Neural progenitor cell (in vitro differentiated cells): ENCODE results near the gene BSND. TPM values are rescaled to one million over a fixed set of nuclear protein-coding genes. Genes with fewer than 3 reads are reported as not detected.

ENCODE experiments used
- DNase-seq: peaks from one replicate; pipeline ENCODE4 v3.0.0-alpha.2; 2016; ENCODE audit warnings: low spot score
- H2AFZ ChIP-seq: fragments of 200-600 bp; sonication (generic); replicated peaks from 2 replicates; pipeline ENCODE4 v1.6.1; 2016; ENCODE audit warnings: antibody characterized with exemption
- H3F3A ChIP-seq: fragments of 200-600 bp; sonication (generic); 2 replicates; pipeline ENCODE4 v1.6.1; 2016; ENCODE audit warnings: antibody characterized with exemption, low read depth
- H3K27ac ChIP-seq: fragments of 200-600 bp; sonication (generic); 2 replicates; pipeline ENCODE4 v1.5.1; 2016; ENCODE audit warnings: mild to moderate bottlenecking
- H3K27me3 ChIP-seq: fragments of 200-600 bp; sonication (generic); 2 replicates; pipeline ENCODE4 v1.6.1; 2016; ENCODE audit warnings: mild to moderate bottlenecking, moderate library complexity
- H3K36me3 ChIP-seq: fragments of 200-600 bp; sonication (generic); 2 replicates; pipeline ENCODE4 v1.5.1; 2016
- H3K4me1 ChIP-seq: fragments of 200-600 bp; sonication (generic); 2 replicates; pipeline ENCODE4 v1.6.1; 2016; ENCODE audit warnings: mixed run types
- H3K4me2 ChIP-seq: fragments of 200-600 bp; sonication (generic); 2 replicates; pipeline ENCODE4 v1.6.1; 2016
- H3K4me3 ChIP-seq: fragments of 200-600 bp; sonication (generic); 2 replicates; pipeline ENCODE4 v1.5.1; 2016
- H3K79me2 ChIP-seq: fragments of 200-600 bp; sonication (generic); 2 replicates; pipeline ENCODE4 v1.6.1; 2016; ENCODE audit warnings: low read depth
- H3K9ac ChIP-seq: fragments of 200-600 bp; sonication (generic); 2 replicates; pipeline ENCODE4 v1.6.1; 2016
- H3K9me3 ChIP-seq: fragments of 200-600 bp; sonication (generic); 2 replicates; pipeline ENCODE4 v1.5.1; 2016; ENCODE audit warnings: low read depth
- H4K20me1 ChIP-seq: fragments of 200-600 bp; sonication (generic); 2 replicates; pipeline ENCODE4 v1.6.1; 2016; ENCODE audit warnings: low read depth
- H3K27ac Mint-ChIP-seq: 3 replicates; pipeline ENCODE4 v1.8.0; 2021; ENCODE audit warnings: mixed read lengths
- H3K27me3 Mint-ChIP-seq: 2 replicates; pipeline ENCODE4 v1.8.0; 2022; ENCODE audit warnings: low read depth, mild to moderate bottlenecking, inconsistent platforms, moderate library complexity, mixed read lengths; ENCODE audit not compliant: insufficient read depth
- H3K36me3 Mint-ChIP-seq: 3 replicates; pipeline ENCODE4 v1.8.0; 2021; ENCODE audit warnings: mixed read lengths
- H3K4me1 Mint-ChIP-seq: 3 replicates; pipeline ENCODE4 v1.8.0; 2021; ENCODE audit warnings: mixed read lengths
- H3K4me3 Mint-ChIP-seq: 3 replicates; pipeline ENCODE4 v1.8.0; 2021; ENCODE audit warnings: mild to moderate bottlenecking, moderate library complexity, mixed read lengths
- H3K9me3 Mint-ChIP-seq: 3 replicates; pipeline ENCODE4 v1.8.0; 2020; ENCODE audit warnings: mixed read lengths
- CTCF ChIP-seq: fragments of 200-600 bp; sonication (generic); IDR thresholded peaks from 2 replicates; pipeline ENCODE4 v1.5.1; 2017; ENCODE audit warnings: antibody characterized with exemption, mild to moderate bottlenecking
- EZH2 ChIP-seq: fragments of 200-600 bp; sonication (generic); IDR thresholded peaks from 2 replicates; pipeline ENCODE4 v1.6.1; 2017; ENCODE audit warnings: antibody characterized with exemption, mild to moderate bottlenecking, moderate library complexity
- EZH2phosphoT487 ChIP-seq: fragments of 200-600 bp; sonication (generic); IDR thresholded peaks from 2 replicates; pipeline ENCODE4 v1.6.1; 2017; ENCODE audit warnings: antibody characterized with exemption
- total RNA-seq: library from RNA; depleted of rRNA; stranded (reverse); fragments of >200 nt; gene quantifications from 2 replicates; pipeline ENCODE4 v1.2.3, GENCODE V29; 2015; ENCODE audit warnings: low replicate concordance

BSND gene
- total RNA-seq, 1 donor from 2014 or later, result not detected

GRCh38 chr1:54988975-54989374 lies 9.8 kb upstream of the BSND start:
- TF ChIP-seq EZH2, result no peak
- TF ChIP-seq EZH2phosphoT487, result no peak
- no peak for TF ChIP-seq CTCF
- Histone ChIP-seq H3K27ac (no peak overlapping the region), H3K4me3 (no peak overlapping the region), H3K27me3 (no peaks in the 10 kb centered on the region), H3K79me2 (no peaks in the 10 kb centered on the region), H2AFZ (no peak overlapping the region), H3K9me3 (no peaks in the 10 kb centered on the region), H3K9ac (no peak overlapping the region), H3F3A (no peaks in the 10 kb centered on the region), H3K36me3 (no peaks in the 10 kb centered on the region), H3K4me1 (no peaks in the 10 kb centered on the region), H3K4me2 (no peak overlapping the region), H4K20me1 (no peaks in the 10 kb centered on the region)
- DNase-seq, result no peak
- Mint-ChIP-seq H3K4me3 (no peak overlapping the region), H3K27me3 (peaks cover 11% of the 10 kb centered on the region), H3K4me1 (peaks cover 11% of the 10 kb centered on the region), H3K27ac (no peak overlapping the region), H3K36me3 (no peaks in the 10 kb centered on the region), H3K9me3 (no peaks in the 10 kb centered on the region)

- H3K27ac Mint-ChIP-seq, result no peak overlapping the region
- no peaks in the 10 kb centered on the region for H3K36me3 ChIP-seq
- no peaks in the 10 kb centered on the region for H3K36me3 Mint-ChIP-seq
- H4K20me1 ChIP-seq, result no peaks in the 10 kb centered on the region
- H3K27me3 ChIP-seq, result no peaks in the 10 kb centered on the region
- H3F3A ChIP-seq, result no peaks in the 10 kb centered on the region
- DNase-seq, result no peak
- H3K9me3 ChIP-seq, result no peaks in the 10 kb centered on the region
- H3K9ac ChIP-seq, result no peak overlapping the region
- H3K4me3 Mint-ChIP-seq, result no peak overlapping the region
- no peak overlapping the region for H2AFZ ChIP-seq
- H3K4me2 ChIP-seq, result no peak overlapping the region
- H3K27ac ChIP-seq, result no peak overlapping the region
- no peak overlapping the region for H3K4me3 ChIP-seq
- TF ChIP-seq EZH2, result no peak
- no peak for TF ChIP-seq EZH2phosphoT487
- no peak for TF ChIP-seq CTCF
- H3K4me1 ChIP-seq, result no peaks in the 10 kb centered on the region
- H3K79me2 ChIP-seq, result no peaks in the 10 kb centered on the region
- H3K4me1 Mint-ChIP-seq, result peaks cover 14% of the 10 kb centered on the region
- no peaks in the 10 kb centered on the region for H3K9me3 Mint-ChIP-seq
- peaks cover 12% of the 10 kb centered on the region for H3K27me3 Mint-ChIP-seq
Measured at GRCh38 chr1:54989473-54989872, 9.3 kb upstream of the BSND start.

- DNase-seq, result no peak
- H3K9ac ChIP-seq, result no peak overlapping the region
- Mint-ChIP-seq H3K36me3 (no peaks in the 10 kb centered on the region), H3K27me3 (peaks cover 14% of the 10 kb centered on the region), H3K4me3 (peak overlapping the region; percentile 64), H3K4me1 (peaks cover 20% of the 10 kb centered on the region), H3K9me3 (no peaks in the 10 kb centered on the region), H3K27ac (peak overlapping the region; percentile 72)
- no peaks in the 10 kb centered on the region for H3K36me3 ChIP-seq
- no peak overlapping the region for H3K4me3 ChIP-seq
- TF ChIP-seq EZH2 (no peak), EZH2phosphoT487 (no peak), CTCF (no peak)
- H3K27me3 ChIP-seq, result peaks cover 5% of the 10 kb centered on the region
- H4K20me1 ChIP-seq, result no peaks in the 10 kb centered on the region
- peaks cover 5% of the 10 kb centered on the region for H3K4me1 ChIP-seq
- H3F3A ChIP-seq, result no peaks in the 10 kb centered on the region
- H3K79me2 ChIP-seq, result no peaks in the 10 kb centered on the region
- H2AFZ ChIP-seq, result no peak overlapping the region
- no peaks in the 10 kb centered on the region for H3K9me3 ChIP-seq
- H3K27ac ChIP-seq, result no peak overlapping the region
- no peak overlapping the region for H3K4me2 ChIP-seq
Measured at GRCh38 chr1:54989968-54990810, 8.5 kb upstream of the BSND start.
